HG03575 (cell line): ENCODE data around the gene THBS2.

Experiments used
- ATAC-seq: cut with Tn5 transposase; IDR thresholded peaks from one replicate; pipeline ENCODE4 v1.9.1; 2021; ENCODE audit not compliant: unreplicated experiment, insufficient number of reproducible peaks, low FRiP score; ENCODE audit errors: extremely low read depth

The THBS2 gene

DNA sequence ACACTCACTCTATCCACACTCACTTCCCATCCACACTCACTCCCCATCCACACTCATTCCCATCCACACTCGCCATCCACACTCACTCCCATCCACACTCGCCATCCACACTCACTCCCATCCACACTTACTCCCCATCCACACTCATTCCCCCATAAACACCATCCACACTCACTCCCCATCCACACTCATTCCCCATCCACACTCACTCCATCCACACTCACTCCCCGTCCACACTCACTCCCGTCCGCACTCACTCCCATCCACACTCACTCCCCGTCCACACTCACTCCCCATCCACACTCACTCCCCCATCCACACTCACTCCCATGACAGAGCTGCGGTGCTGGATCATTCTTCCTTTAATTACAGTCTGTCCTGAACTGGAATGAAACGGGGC is 17.1 kb downstream of the THBS2 start:
- ATAC-seq: no peak

DNA sequence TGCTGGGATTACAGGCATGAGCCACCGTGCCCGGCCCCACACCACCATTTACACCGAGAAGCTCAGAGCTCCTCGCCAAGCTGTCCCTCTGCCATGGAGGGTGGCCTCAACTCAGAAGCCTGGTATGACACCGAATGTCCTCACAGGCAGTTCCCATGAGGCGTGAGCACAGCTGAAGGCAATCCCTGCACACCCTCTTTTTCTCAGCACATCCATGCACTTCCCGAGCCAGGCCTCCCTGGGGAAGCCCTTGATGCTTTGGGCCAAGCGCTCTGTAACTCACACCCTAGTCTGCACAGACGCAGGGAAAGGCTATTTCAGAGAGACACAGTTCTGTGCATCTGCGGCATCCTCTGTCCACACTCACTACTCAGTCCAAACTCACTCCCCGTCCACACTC is 18.4 kb downstream of the THBS2 start:
- ATAC-seq: no peak

DNA sequence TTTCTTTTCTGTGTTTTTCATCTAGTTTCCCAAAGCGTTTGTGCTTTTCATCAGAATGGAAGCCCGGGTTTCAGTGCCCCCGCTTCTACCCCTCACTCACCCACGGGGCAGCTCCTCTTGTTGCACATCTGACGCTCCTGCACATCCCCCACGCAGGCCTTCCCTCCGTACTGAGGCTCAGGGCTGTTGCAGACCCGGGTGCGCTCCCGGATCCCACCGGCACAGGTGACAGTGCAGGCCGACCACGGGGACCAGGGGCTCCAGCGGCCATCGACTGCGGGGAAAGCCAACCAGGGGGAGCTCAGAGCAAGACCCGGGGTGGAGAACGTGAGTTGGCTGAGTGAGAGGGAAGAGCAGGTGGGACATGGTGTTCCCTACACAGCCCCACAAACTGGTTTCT is 19.0 kb downstream of the THBS2 start:
- ATAC-seq: no peak

DNA sequence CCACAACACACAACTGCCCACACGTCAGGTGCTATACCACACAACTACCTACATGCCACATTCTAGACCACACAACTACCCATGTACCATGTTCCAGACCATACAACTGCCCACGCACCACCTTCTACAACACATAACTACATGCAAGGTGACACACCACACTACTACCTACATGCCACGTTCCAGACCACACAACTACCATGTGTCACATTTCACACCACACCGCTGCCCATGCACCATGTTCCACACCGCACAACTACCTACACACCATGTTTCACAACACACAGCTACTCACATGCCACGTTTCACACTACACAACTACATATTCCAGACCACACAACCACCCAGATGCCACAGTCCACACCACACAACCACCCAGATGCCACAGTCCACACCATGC is 19.8 kb downstream of the THBS2 start:
- no peak for ATAC-seq

DNA sequence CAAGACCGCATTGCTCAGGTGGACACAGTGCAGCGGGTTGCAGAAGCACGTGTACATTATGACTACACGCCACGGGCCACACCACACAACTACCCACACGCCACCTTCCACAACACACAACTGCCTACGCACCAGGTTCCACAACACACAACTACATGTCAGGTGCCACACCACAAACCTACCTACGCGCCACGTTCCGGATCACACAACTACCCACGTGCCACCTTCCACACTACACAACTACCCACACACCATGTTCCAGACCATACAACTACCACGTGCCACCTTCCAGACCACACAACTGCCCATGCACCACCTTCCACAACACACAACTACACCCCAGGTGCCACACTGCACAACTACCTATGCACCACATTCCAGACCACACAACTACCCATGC is 20.5 kb downstream of the THBS2 start:
- no peak for ATAC-seq

DNA sequence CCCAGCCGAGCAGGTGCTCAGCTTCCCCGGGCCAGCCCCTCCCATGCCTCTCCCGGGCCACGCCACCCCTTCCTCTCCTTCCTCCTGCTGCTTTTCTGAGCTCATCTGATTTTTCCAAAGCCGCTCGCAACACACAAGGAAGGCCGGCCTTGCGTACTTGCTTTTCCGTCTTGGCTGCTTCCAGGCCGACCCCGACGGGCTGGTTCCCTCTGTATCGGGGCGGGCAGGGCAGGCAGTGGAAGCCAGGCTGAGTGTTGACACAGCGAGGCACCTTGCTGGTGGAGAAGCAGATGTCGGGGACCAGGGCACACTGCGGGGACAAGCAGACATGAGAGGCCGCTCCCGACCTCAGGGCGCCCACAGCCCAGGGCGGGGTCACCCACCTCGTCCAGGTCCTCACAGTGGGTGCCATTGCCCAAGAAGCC is 21.1 kb downstream of the THBS2 start:
- no peak for ATAC-seq

DNA sequence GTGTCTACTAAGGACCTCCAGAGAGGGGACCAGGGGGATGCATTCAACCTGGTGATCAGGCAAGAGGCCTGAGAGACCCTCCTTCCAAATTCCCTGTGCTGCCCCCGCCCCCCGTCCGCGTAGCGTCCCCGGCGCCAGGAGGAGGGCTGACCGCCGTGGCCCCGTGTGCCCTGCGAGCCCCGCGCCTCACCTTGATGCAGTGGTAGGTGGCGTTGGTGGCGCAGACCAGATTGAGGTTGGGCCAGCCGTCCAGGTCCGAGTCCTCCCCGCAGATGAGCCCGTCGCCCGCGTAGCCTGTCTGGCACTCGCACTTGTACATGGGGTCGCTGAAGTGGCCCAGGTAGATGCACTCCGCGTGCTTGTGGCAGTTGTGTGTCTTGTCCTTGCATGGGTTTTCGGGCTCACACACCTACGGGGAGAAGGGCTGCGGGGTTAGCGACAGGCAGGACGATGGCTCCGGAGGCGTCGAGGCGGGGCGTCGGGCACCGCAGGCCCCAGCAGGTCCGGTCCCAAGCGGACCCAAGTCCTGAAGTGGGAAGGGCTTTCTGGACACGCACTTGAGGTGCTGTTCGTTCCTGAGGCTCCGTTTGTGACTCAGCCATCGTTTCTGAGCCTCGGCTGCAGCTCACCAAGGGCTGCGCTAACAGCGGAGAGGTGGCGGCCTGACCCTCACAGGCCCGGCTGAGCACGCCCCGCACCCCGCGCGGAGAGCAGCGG is 21.7 kb downstream of the THBS2 start:
- no peak for ATAC-seq

DNA sequence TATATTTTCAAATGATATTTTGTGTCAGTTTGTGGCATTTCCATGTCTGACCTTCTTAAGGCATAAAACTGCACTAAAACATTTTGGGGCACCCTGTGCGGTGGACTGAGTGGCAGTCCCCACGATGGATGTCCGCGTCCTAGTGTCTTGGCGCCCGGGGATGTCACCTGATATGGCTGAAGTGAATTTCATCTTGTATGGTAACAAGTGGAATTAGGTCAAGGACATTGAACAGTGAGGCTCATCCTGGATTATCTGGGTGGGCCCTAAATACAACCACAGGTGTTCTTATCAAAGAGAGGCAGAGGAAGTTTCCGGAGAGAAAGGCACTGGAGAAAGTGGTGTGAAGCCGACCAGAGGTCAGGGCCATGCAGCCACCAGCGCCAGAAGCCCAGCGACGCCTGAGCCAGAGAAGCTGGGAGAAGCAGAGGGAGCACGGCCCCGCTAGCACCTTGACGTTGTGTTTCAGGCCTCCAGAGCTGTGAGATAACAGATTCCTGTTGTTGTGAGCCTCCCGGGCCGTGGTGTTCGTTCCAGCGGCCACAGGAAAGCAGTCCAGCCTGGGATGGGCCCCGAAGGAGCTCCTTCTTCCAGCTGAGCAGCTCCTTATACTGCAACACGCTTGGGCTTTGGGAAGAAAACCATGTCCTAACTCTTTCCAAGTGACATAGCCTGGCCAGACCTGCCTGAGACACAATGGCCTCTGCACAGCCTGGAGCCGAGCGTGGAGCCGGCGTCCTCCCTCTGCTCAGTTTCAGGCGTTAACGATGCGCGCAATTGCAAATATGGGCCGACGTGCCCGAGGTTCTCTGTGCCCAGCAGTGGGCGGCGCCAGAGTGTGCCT is 22.5 kb downstream of the THBS2 start:
- ATAC-seq: no peak

DNA sequence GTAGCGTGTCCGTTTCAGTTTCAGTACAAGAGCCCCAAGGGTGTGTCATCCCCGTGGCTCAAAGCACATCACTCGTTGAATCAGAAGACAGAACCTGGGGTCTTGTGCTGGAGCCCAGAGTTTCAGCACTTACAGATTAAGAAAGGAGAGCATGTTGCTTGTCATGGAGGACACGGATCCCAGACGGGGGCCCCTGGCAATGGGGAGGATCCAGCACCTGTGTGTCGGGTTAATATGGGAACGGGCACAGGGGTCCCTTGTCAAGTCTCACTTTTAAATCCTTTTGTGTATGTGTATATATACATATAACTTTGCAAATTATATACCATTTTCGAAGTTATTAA is 23.4 kb downstream of the THBS2 start:
- no peak for ATAC-seq

DNA sequence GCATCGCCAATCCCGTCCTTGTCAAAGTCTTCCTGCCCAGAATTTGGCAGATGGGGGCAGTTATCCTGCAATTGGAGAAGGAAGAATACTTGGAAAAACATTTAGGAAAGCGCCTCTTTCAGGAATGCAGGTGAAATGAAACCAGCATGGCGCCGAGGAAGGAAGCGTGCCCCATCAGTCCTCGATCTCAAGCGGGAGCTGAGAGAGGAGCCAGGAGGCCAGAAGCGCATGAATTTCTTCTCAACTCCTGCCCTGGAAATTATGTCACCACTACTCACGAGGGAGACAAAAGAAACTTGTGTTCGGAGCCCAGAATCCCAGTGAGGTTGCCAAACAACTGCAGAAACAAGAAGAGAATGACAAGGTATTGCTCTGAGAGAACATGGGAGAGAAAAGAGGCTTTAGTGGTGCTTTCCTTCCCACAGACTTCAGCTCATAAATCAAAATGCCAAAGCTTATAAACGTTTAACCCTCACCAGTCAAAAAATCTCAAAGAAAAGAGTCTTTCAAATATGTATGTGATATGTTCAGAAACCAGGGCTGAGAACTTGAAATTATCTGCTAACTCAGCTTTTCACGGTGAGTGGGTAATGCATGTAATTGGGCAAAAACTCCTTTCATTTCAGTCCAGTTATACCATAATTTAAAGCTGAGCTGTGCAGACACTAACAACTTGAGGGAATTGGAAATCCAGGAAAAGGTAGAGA is 23.9 kb downstream of the THBS2 start:
- ATAC-seq: no peak

DNA sequence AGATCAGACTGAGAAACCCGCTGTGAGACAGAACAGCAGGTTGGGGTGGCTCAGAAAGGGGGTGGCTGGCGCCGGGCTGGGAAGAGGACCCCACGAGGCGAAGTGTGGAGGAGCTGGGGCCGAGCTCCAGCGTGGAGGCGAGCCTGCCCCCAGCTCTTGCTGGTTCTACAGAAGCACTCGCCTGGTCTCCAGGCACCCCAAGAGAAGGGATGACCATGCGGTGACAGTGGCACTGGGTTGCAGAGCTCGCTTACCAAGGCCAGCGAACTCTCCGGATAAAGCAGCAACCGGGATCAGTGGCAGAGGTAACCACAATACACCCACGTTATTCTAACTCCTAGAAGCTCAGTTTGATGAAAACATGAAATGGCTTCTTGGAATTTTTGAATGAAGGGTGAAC is 26.5 kb downstream of the THBS2 start:
- no peak for ATAC-seq

DNA sequence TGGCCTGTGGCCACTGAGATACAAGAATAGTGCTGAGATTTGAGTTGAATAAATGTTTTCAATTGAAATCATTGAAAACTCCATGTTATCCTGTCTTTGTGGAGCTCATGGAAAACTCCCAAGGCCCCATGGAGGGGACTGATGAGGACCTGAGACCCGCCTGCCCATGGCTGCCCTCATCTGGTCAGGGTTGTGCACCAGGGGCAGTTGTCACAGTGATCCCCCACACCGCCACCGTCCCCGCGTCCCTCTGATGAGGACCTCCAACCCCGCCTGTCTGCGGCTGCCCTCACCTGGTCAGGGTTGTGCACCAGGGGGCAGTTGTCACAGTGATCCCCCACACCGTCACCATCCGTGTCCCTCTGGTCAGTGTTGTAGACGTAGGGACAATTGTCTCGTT is 27.8 kb downstream of the THBS2 start:
- ATAC-seq: no peak

DNA sequence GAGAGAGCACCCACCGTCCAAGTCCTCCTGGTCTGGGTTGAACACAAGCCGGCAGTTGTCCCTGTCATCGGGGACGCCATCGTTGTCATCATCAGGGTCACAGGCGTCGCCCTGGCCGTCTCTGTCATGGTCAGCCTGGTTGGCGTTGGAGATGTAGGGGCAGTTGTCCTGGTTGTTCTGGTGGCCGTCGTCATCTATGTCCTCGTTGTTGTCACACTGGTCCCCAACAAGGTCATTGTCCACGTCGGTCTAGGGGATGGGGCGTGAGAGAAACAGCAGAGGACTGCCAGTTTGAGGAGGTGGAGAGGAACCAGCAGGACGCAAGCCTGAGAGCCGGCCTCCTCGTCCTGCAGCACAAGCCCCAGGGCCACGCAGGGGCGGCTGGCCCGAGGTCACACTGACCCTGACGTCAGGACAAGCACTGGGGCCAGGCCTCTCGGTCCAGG is 28.5 kb downstream of the THBS2 start:
- no peak for ATAC-seq

DNA sequence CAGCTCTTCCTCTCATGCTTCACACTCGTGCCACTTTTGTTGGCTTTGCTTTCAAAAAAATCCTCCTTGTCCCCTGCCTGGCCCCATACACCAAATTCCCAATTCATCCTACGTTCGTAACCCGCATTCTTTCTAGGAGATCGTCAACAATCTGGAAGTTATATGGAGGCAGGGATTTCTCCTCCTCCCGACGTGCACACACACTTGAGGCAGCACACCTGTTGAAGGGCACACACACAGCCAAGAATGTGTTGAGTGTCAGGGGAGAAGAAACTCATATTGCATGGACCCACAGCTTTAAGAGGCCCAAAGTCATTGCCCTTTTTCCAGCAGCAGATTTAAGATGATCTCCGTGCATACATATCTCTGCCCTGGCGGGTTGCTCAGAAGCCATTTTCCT is 28.9 kb downstream of the THBS2 start:
- no peak for ATAC-seq

DNA sequence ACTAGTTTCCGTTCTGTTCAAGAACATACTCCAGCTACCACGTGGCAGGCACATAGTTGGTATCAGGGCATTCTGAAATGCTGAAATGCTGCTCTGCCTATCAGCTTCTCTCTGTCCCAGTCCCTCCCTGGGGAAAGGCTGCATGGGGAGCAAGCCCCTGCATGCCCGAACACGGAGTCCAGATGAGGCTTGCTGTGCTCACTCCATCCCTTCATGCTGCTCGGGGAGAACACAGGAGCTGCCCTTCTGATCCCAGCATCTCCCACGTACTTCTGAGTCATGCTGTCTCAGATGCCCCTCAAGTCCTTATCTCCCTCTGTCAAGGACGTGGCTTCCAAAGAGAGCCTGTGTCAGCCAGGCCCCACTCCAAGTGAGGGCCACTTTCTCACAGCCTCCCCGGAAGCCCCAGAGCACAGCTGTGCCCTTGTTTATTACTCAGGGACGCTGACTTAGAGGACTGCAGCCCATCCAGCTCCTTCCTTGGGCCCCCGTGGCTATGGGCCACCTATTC is 29.4 kb downstream of the THBS2 start:
- no peak for ATAC-seq

DNA sequence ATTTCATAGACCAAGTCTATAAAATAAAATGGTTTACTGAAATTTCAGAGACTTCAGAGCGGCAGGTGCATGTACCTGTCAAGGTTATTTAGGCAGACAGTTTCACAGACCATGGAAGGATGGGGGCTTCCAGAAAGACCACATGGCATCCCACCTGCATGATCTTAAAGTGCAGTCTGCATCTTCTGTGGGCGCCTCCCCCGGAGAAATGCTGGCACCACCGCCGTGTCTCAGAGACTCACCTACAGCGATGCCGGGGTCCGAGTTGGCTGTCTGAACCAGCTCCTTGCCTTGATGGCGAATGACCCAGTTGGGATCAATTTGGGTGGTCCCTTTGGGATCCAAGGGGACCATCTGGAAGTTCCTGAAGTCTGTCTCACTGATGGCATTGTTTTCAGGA is 30.6 kb downstream of the THBS2 start:
- ATAC-seq: no peak

DNA sequence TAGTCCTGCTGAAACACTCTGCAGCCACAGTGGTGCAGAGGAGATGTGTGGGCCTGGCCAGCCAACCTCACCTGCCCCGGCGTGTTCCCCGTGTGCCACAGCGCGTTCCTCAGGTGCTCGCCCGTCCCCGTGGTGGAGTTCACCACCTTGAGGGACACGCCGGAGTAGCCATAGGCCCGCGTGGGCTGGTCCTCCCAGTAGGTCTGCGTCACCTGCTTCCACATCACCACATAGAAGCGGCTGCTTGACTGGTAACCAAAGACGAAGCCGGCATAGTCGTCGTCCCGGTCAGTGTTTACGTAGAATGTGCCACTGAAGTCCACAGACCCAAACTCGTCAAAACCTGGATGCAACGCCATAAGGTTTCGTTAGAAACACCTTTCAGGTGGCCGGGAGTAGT is 31.5 kb downstream of the THBS2 start:
- ATAC-seq: no peak

DNA sequence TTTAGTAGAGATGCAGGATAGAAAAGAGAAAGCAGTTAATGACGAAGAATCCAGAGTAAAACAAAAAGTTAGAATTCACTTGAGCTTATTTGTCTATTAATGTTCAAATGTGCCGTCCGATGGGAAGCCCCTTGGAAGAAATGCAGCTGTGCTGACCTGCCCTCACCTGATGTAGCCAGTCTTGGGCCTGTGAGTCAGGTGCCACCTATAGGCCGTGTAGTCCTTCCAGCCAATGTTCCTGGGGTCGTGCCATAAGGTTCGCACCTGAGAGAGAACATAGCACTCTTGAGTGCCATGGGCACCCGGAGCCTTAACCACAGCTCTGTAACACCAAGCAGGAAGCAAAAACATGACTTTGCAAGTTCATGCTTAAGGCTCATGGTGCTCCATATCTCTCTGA is 32.4 kb downstream of the THBS2 start:
- ATAC-seq: no peak

DNA sequence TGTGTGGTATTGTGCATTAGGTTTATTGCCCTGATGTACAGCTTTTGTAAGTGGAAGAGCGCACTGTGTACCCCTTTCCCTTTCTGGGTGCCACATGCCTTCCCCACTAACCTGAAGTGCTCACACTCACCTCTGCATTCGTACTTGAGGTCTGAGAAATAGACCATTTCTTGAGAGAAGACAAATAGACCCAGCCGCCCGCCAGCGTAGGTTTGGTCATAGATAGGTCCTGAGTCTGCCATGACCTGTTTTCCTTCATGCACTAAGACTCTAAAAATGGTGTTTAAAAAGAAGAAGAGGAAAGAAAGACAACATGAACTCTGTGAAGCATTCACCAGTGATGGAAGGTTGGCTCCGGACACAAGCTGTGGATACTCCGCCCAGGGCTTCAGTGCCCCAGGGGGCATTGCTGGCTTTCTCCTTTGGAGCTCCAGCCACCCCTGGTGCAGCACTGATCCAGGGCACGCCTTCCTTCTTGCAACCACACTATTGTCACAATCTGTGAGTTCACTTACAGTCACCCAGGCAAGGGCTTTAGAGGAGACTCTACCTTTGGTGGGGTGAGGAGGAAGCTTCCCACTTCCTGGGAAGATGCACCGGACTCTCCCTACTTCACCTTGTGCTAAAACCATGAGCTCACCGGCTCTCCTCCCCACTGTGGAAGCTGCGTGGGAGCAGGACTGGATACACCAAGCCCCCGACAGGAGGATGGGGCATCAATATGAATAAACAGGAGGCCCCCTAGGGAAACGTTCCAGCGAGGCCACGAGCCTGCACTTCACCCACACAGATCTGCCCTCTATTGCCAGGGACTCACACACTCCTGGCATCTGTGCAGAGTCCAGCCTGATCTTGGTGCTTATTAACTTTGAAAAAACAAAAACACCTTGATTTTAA is 33.3 kb downstream of the THBS2 start:
- ATAC-seq: no peak
